Measurements from ENCODE around the gene RND1.
"Not testable (repeated sequence)": the region's sequence is repeated elsewhere in the genome, so short reads cannot be mapped to it uniquely, and the experiment has no call there.

Gene RND1

GRCh38 chr12:48858043-48858442 lies 7.6 kb downstream of the RND1 start:
- H3K9me3 Mint-ChIP-seq: no peaks in the 10 kb centered on the region
- peaks cover 5% of the 10 kb centered on the region for H3K4me1 Mint-ChIP-seq
- no peak for DNase-seq (ENCODE audit: low spot score in 2 of 2)
- H3K4me3 Mint-ChIP-seq: no peak overlapping the region
- ATAC-seq (ENCODE audit: low read depth): no peak
- H3K27me3 Mint-ChIP-seq: peaks cover under 1% of the 10 kb centered on the region
- H3K27ac Mint-ChIP-seq: peak overlapping the region; percentile 38
- peaks cover 7% of the 10 kb centered on the region for H3K36me3 Mint-ChIP-seq

- Mint-ChIP-seq H3K27me3 (no peaks in the 10 kb centered on the region), H3K4me1 (peaks cover 9% of the 10 kb centered on the region), H3K4me3 (peak overlapping the region; percentile 30), H3K27ac (peak overlapping the region; percentile 38), H3K9me3 (no peaks in the 10 kb centered on the region), H3K36me3 (peaks cover 7% of the 10 kb centered on the region)
- DNase-seq (ENCODE audit: low spot score in 2 of 2) (peak in 1 of 2 donors; percentile 32), ATAC-seq (ENCODE audit: low read depth) (peak; percentile 75)
Measured at GRCh38 chr12:48857278-48857994, 8.2 kb downstream of the RND1 start.

GRCh38 chr12:48856379-48856778 lies 9.3 kb downstream of the RND1 start:
- Mint-ChIP-seq H3K27ac (peak overlapping the region; percentile 45), H3K4me3 (no peak overlapping the region), H3K36me3 (peaks cover 3% of the 10 kb centered on the region), H3K9me3 (no peaks in the 10 kb centered on the region), H3K27me3 (no peaks in the 10 kb centered on the region), H3K4me1 (peaks cover 10% of the 10 kb centered on the region)
- no peak for ATAC-seq (ENCODE audit: low read depth)
- DNase-seq (ENCODE audit: low spot score in 2 of 2): no peak

- H3K9me3 Mint-ChIP-seq; ATAC-seq (ENCODE audit: low read depth); DNase-seq (ENCODE audit: low spot score in 2 of 2); H3K36me3 Mint-ChIP-seq; H3K27ac Mint-ChIP-seq; H3K27me3 Mint-ChIP-seq; H3K4me3 Mint-ChIP-seq: not testable (repeated sequence)
- peaks cover 24% of the 10 kb centered on the region for H3K4me1 Mint-ChIP-seq
Measured at GRCh38 chr12:48854932-48855331, 10.7 kb downstream of the RND1 start.

GRCh38 chr12:48854488-48854887 lies 11.2 kb downstream of the RND1 start:
- peaks cover 26% of the 10 kb centered on the region for H3K4me1 Mint-ChIP-seq
- DNase-seq (ENCODE audit: low spot score in 2 of 2) (no peak), ATAC-seq (ENCODE audit: low read depth) (no peak)
- H3K9me3 Mint-ChIP-seq: no peaks in the 10 kb centered on the region
- no peak overlapping the region for H3K4me3 Mint-ChIP-seq
- no peak overlapping the region for H3K27ac Mint-ChIP-seq
- peaks cover 7% of the 10 kb centered on the region for H3K36me3 Mint-ChIP-seq
- H3K27me3 Mint-ChIP-seq: no peaks in the 10 kb centered on the region

- peak overlapping the region; percentile 98 for H3K27ac Mint-ChIP-seq
- H3K4me3 Mint-ChIP-seq: peak overlapping the region; percentile 99
- peak; percentile 89 to 91 for DNase-seq (ENCODE audit: low spot score in 2 of 2)
- peak; percentile 31 for ATAC-seq (ENCODE audit: low read depth)
- H3K4me1 Mint-ChIP-seq: peaks cover 30% of the 10 kb centered on the region
- no peaks in the 10 kb centered on the region for H3K9me3 Mint-ChIP-seq
- peaks cover 10% of the 10 kb centered on the region for H3K36me3 Mint-ChIP-seq
- no peaks in the 10 kb centered on the region for H3K27me3 Mint-ChIP-seq
Measured at GRCh38 chr12:48852734-48853688, 12.7 kb downstream of the RND1 start.

GRCh38 chr12:48851883-48852733 lies 13.6 kb downstream of the RND1 start, which contains the start of gene DDX23:
Gene DDX23 (minus strand): TSS chr12:48852163. CDS start chr12:48845782, 6,381 bp downstream.
- ATAC-seq (ENCODE audit: low read depth): peak; percentile 92
- DNase-seq (ENCODE audit: low spot score in 2 of 2): peak; percentile 70 to 82
- peak within 1 kb of the TSS; percentile 98 for H3K27ac Mint-ChIP-seq

GRCh38 chr12:48842021-48842420 lies 23.6 kb downstream of the RND1 start:
- H3K27me3 Mint-ChIP-seq; H3K9me3 Mint-ChIP-seq; H3K4me3 Mint-ChIP-seq; DNase-seq (ENCODE audit: low spot score in 2 of 2); H3K4me1 Mint-ChIP-seq; H3K27ac Mint-ChIP-seq; ATAC-seq (ENCODE audit: low read depth): not testable (repeated sequence)
- H3K36me3 Mint-ChIP-seq: peaks cover 26% of the 10 kb centered on the region

More at GRCh38 chr12:48851883-48852733, 13.6 kb downstream of the RND1 start, which contains the start of gene DDX23:
- H3K36me3 Mint-ChIP-seq: peaks cover 10% of the 10 kb centered on the region
- no peaks in the 10 kb centered on the region for H3K9me3 Mint-ChIP-seq
- H3K4me1 Mint-ChIP-seq: peaks cover 27% of the 10 kb centered on the region
- H3K4me3 Mint-ChIP-seq: peak within 1 kb of the TSS; percentile 99
- no peaks in the 10 kb centered on the region for H3K27me3 Mint-ChIP-seq

- Mint-ChIP-seq H3K4me3 (no peak overlapping the region), H3K36me3 (peaks cover 35% of the 10 kb centered on the region), H3K27ac (no peak overlapping the region), H3K4me1 (no peaks in the 10 kb centered on the region), H3K9me3 (no peaks in the 10 kb centered on the region), H3K27me3 (no peaks in the 10 kb centered on the region)
- ATAC-seq (ENCODE audit: low read depth) (no peak), DNase-seq (ENCODE audit: low spot score in 2 of 2) (no peak)
Measured at GRCh38 chr12:48838048-48838447, 27.6 kb downstream of the RND1 start.

- peaks cover 42% of the 10 kb centered on the region for H3K36me3 Mint-ChIP-seq
- no peak overlapping the region for H3K4me3 Mint-ChIP-seq
- H3K9me3 Mint-ChIP-seq: no peaks in the 10 kb centered on the region
- DNase-seq (ENCODE audit: low spot score in 2 of 2) (no peak), ATAC-seq (ENCODE audit: low read depth) (no peak)
- no peaks in the 10 kb centered on the region for H3K27me3 Mint-ChIP-seq
- no peaks in the 10 kb centered on the region for H3K4me1 Mint-ChIP-seq
- no peak overlapping the region for H3K27ac Mint-ChIP-seq
Measured at GRCh38 chr12:48832321-48833060, 33.2 kb downstream of the RND1 start.

- peaks cover 33% of the 10 kb centered on the region for H3K36me3 Mint-ChIP-seq
- DNase-seq (ENCODE audit: low spot score in 2 of 2) (no peak), ATAC-seq (ENCODE audit: low read depth) (no peak)
- H3K4me1 Mint-ChIP-seq: no peaks in the 10 kb centered on the region
- H3K9me3 Mint-ChIP-seq: no peaks in the 10 kb centered on the region
- H3K4me3 Mint-ChIP-seq: no peak overlapping the region
- H3K27me3 Mint-ChIP-seq: no peaks in the 10 kb centered on the region
- no peak overlapping the region for H3K27ac Mint-ChIP-seq
Measured at GRCh38 chr12:48831257-48831656, 34.4 kb downstream of the RND1 start.

- ATAC-seq (ENCODE audit: low read depth) (no peak), DNase-seq (ENCODE audit: low spot score in 2 of 2) (no peak)
- peaks cover 25% of the 10 kb centered on the region for H3K36me3 Mint-ChIP-seq
- no peak overlapping the region for H3K27ac Mint-ChIP-seq
- H3K9me3 Mint-ChIP-seq: no peaks in the 10 kb centered on the region
- peaks cover 4% of the 10 kb centered on the region for H3K4me1 Mint-ChIP-seq
- H3K27me3 Mint-ChIP-seq: no peaks in the 10 kb centered on the region
- no peak overlapping the region for H3K4me3 Mint-ChIP-seq
Measured at GRCh38 chr12:48828841-48829575, 36.7 kb downstream of the RND1 start.

All from memory B cell (primary cell).